GM21367 (cell line): ENCODE data around the gene SLC15A3.

ENCODE experiments used
- ATAC-seq: cut with Tn5 transposase; IDR thresholded peaks from one replicate; pipeline ENCODE4 v1.9.1; 2021; ENCODE audit not compliant: unreplicated experiment

SLC15A3 gene

GRCh38 chr11:60930394-60930793, 21.6 kb downstream of the SLC15A3 start:
- no peak for ATAC-seq

GRCh38 chr11:60929764-60930163, 22.2 kb downstream of the SLC15A3 start:
- no peak for ATAC-seq

- ATAC-seq, result no peak
Measured at GRCh38 chr11:60928563-60929001, 23.4 kb downstream of the SLC15A3 start.

- ATAC-seq, result no peak
Measured at GRCh38 chr11:60927600-60927999, 24.4 kb downstream of the SLC15A3 start.

- no peak for ATAC-seq
Measured at GRCh38 chr11:60927061-60927592, 24.8 kb downstream of the SLC15A3 start.

GRCh38 chr11:60926500-60926899, 25.5 kb downstream of the SLC15A3 start:
- ATAC-seq, result no peak

- no peak for ATAC-seq
Measured at GRCh38 chr11:60925868-60926267, 26.1 kb downstream of the SLC15A3 start.

GRCh38 chr11:60924906-60925853, 26.8 kb downstream of the SLC15A3 start:
- no peak for ATAC-seq

- no peak for ATAC-seq
Measured at GRCh38 chr11:60924110-60924905, 27.7 kb downstream of the SLC15A3 start, which contains the start of gene TMEM132A. Gene TMEM132A (plus strand): TSS chr11:60924460. CDS start chr11:60924634, 174 bp downstream.

- ATAC-seq, result no peak
Measured at GRCh38 chr11:60923800-60924109, 28.2 kb downstream of the SLC15A3 start.

- ATAC-seq, result no peak
Measured at GRCh38 chr11:60923326-60923725, 28.6 kb downstream of the SLC15A3 start.

- no peak for ATAC-seq
Measured at GRCh38 chr11:60922906-60923305, 29.1 kb downstream of the SLC15A3 start.

GRCh38 chr11:60921777-60922335, 30.1 kb downstream of the SLC15A3 start:
- ATAC-seq, result no peak

- no peak for ATAC-seq
Measured at GRCh38 chr11:60921259-60921658, 30.7 kb downstream of the SLC15A3 start.

GRCh38 chr11:60919956-60920355, 32.0 kb downstream of the SLC15A3 start:
- ATAC-seq, result no peak

GRCh38 chr11:60919320-60919719, 32.7 kb downstream of the SLC15A3 start:
- no peak for ATAC-seq

- no peak for ATAC-seq
Measured at GRCh38 chr11:60918939-60919265, 33.1 kb downstream of the SLC15A3 start.

- no peak for ATAC-seq
Measured at GRCh38 chr11:60918251-60918938, 33.6 kb downstream of the SLC15A3 start.

GRCh38 chr11:60917267-60917666, 34.7 kb downstream of the SLC15A3 start:
- no peak for ATAC-seq

- no peak for ATAC-seq
Measured at GRCh38 chr11:60916669-60917206, 35.2 kb downstream of the SLC15A3 start.
